ENCODE data around the gene EXOC3L4.

GRCh38 chr14:103144085-103144484 is 49.6 kb downstream of the EXOC3L4 start:
- TF ChIP-seq CTCF (IDR thresholded peaks at IDR 0.05) (no peak), POLR2A (IDR thresholded peaks at IDR 0.05) (no peak), POLR2AphosphoS5 (IDR thresholded peaks at IDR 0.05) (no peak)

Data from prostate gland (tissue), 2 donors.